AG04450 (cell line): ENCODE results near the gene VNN1. TPM values are rescaled to one million over a fixed set of nuclear protein-coding genes. Genes with fewer than 3 reads are reported as not detected.

Experiments used
- CTCF ChIA-PET: fragments of 300-600, 350-600 bp; formaldehyde crosslinking; extraction: SDS; loops from one replicate; lab custom pipeline; 2022; ENCODE audit warnings: antibody characterized with exemption, inconsistent platforms; lab: Charles Lee
- POLR2A ChIA-PET: fragments of 350-600 bp; formaldehyde crosslinking; extraction: SDS; loops from one replicate; lab custom pipeline; 2021; ENCODE audit warnings: antibody characterized with exemption, inconsistent platforms; lab: Yijun Ruan, JAX
- DNase-seq: peaks from one replicate; pipeline ENCODE4 v3.0.0-alpha.2; 2011; ENCODE audit warnings: low read depth, low spot score
- H3K27ac ChIP-seq: one replicate; pipeline ENCODE4 v1.5.1; 2012; ENCODE audit warnings: low read depth, low read length, control low read depth
- H3K27me3 ChIP-seq: one replicate; pipeline ENCODE4 v1.6.0; 2012; ENCODE audit warnings: low read length; ENCODE audit not compliant: control insufficient read depth, insufficient read depth
- H3K4me3 ChIP-seq: 2 replicates; pipeline ENCODE4 v1.5.1; 2011; ENCODE audit warnings: mild to moderate bottlenecking, low read depth, low read length, control low read depth
- H3K9me3 ChIP-seq: 2 replicates; pipeline ENCODE4 v1.5.1; 2012; ENCODE audit warnings: low read length; ENCODE audit not compliant: control insufficient read depth, insufficient read depth
- CTCF ChIP-seq: IDR thresholded peaks from 2 replicates; pipeline ENCODE4 v1.5.1; 2011; ENCODE audit warnings: low read depth, low read length, control low read depth, inconsistent platforms
- polyA plus RNA-seq: library from polyadenylated mRNA; depleted of rRNA; stranded (reverse); fragments of >200 nt; gene quantifications from 2 replicates; pipeline ENCODE4 v1.2.3, GENCODE V29; 2011

VNN1 gene
- polyA plus RNA-seq, 1 experiment, result 0.06 TPM

- ChIA-PET POLR2A (no interaction called here), CTCF (interaction anchor here (1.1 to 7.0 kb wide), 5 partner anchors 49 to 136 kb away, joined by 3 to 133 read pairs (median 5); partner anchors contain the start of gene SLC18B1)
- TF ChIP-seq CTCF, result no peak
- no peak for DNase-seq
- Histone ChIP-seq H3K27ac (no peak overlapping the region), H3K9me3 (no peaks in the 10 kb centered on the region), H3K4me3 (no peak overlapping the region), H3K27me3 (no peaks in the 10 kb centered on the region)
These were observed 47.7 kb downstream of the VNN1 start for GRCh38 chr6:132666118-132666517.

GRCh38 chr6:132664309-132665034 lies 49.4 kb downstream of the VNN1 start:
- ChIA-PET POLR2A (no interaction called here), CTCF (no interaction called here)
- no peak for TF ChIP-seq CTCF
- no peak for DNase-seq
- no peaks in the 10 kb centered on the region for H3K27me3 ChIP-seq
- H3K27ac ChIP-seq, result no peak overlapping the region
- H3K9me3 ChIP-seq, result no peaks in the 10 kb centered on the region
- H3K4me3 ChIP-seq, result no peak overlapping the region

GRCh38 chr6:132663661-132664060 lies 50.2 kb downstream of the VNN1 start:
- POLR2A ChIA-PET, result no interaction called here
- CTCF ChIA-PET, result no interaction called here
- no peaks in the 10 kb centered on the region for H3K27me3 ChIP-seq
- DNase-seq, result no peak
- no peaks in the 10 kb centered on the region for H3K9me3 ChIP-seq
- H3K4me3 ChIP-seq, result no peak overlapping the region
- no peak overlapping the region for H3K27ac ChIP-seq
- no peak for TF ChIP-seq CTCF

GRCh38 chr6:132661906-132662305 lies 51.9 kb downstream of the VNN1 start:
- POLR2A ChIA-PET, result interaction anchor here (0.5 kb wide), 1 partner anchor 154 kb away, joined by 8 read pairs; no protein-coding TSS in a partner anchor
- no peak for DNase-seq
- CTCF ChIA-PET, result interaction anchor here (1.0 to 1.1 kb wide), 2 partner anchors 118 to 137 kb away, joined by 5 read pairs; partner anchors contain the start of gene SLC18B1
- Histone ChIP-seq H3K27ac (no peak overlapping the region), H3K27me3 (no peaks in the 10 kb centered on the region), H3K4me3 (no peak overlapping the region), H3K9me3 (no peaks in the 10 kb centered on the region)
- TF ChIP-seq CTCF, result no peak

GRCh38 chr6:132659082-132659481 lies 54.8 kb downstream of the VNN1 start, which contains the start of gene TAAR1:
Gene TAAR1 (minus strand): TSS chr6:132659182. CDS start chr6:132646003, 13,179 bp downstream.
- CTCF ChIA-PET, result interaction anchor here (0.8 to 1.5 kb wide), 3 partner anchors 9 to 56 kb away, joined by 3 to 6 read pairs (median 3); no protein-coding TSS in a partner anchor

More at GRCh38 chr6:132659082-132659481, 54.8 kb downstream of the VNN1 start, which contains the start of gene TAAR1:
- H3K4me3 ChIP-seq, result no peak within 1 kb of the TSS
- POLR2A ChIA-PET, result no interaction called here
- no peak within 1 kb of the TSS for H3K27ac ChIP-seq
- H3K27me3 ChIP-seq, result no peaks in the 10 kb centered on the region
- no peaks in the 10 kb centered on the region for H3K9me3 ChIP-seq
- no peak for DNase-seq
- TF ChIP-seq CTCF, result no peak
